Choroid plexus epithelial cell (primary cell): Measurements from ENCODE around the gene NIN.

ENCODE experiments used
- DNase-seq: peaks from one replicate; pipeline ENCODE4 v3.0.0-alpha.2; 2010; ENCODE audit warnings: low read depth
- H3K4me3 ChIP-seq: 2 replicates; pipeline ENCODE4 v1.5.1; 2011; ENCODE audit warnings: low read depth, mild to moderate bottlenecking, control low read depth, low read length, moderate library complexity
- TF ChIP-seq, protein P1 (sequence below): conservative IDR thresholded peaks from 2 replicates; pipeline ENCODE4 v1.5.1; 2011; ENCODE audit warnings: low read depth, mild to moderate bottlenecking, control low read depth, inconsistent platforms, low read length, moderate library complexity

Gene NIN

DNA sequence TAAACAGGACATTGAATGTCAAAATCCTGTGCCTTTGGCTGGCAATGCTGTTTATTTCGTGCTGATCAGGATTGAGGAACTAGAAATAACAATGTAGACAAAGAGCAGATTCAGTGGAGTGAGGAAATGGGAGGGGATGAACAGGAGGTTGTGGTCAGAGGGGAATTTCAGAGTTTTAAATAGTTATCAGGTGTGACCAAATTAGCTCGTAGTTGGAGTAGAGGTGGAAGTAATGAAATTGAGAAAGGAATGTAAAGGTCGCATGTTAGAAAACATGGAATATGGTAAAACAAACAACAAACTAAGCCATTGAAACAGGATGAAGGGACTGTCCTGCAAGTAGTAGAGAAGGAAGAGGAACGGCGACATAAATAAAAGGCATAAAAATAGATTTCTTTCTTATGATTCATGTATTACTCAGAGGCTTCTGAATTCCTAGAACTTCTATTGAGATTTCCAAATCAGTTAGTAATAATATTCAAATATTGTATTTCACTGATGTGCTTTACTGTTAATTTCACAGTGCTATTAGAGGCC, 153.4 kb downstream of the NIN start:
- peak; percentile 64 for DNase-seq
- H3K4me3 ChIP-seq = peak overlapping the region; percentile 12
- TF ChIP-seq, protein P1, sequence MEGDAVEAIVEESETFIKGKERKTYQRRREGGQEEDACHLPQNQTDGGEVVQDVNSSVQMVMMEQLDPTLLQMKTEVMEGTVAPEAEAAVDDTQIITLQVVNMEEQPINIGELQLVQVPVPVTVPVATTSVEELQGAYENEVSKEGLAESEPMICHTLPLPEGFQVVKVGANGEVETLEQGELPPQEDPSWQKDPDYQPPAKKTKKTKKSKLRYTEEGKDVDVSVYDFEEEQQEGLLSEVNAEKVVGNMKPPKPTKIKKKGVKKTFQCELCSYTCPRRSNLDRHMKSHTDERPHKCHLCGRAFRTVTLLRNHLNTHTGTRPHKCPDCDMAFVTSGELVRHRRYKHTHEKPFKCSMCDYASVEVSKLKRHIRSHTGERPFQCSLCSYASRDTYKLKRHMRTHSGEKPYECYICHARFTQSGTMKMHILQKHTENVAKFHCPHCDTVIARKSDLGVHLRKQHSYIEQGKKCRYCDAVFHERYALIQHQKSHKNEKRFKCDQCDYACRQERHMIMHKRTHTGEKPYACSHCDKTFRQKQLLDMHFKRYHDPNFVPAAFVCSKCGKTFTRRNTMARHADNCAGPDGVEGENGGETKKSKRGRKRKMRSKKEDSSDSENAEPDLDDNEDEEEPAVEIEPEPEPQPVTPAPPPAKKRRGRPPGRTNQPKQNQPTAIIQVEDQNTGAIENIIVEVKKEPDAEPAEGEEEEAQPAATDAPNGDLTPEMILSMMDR = no peak

DNA sequence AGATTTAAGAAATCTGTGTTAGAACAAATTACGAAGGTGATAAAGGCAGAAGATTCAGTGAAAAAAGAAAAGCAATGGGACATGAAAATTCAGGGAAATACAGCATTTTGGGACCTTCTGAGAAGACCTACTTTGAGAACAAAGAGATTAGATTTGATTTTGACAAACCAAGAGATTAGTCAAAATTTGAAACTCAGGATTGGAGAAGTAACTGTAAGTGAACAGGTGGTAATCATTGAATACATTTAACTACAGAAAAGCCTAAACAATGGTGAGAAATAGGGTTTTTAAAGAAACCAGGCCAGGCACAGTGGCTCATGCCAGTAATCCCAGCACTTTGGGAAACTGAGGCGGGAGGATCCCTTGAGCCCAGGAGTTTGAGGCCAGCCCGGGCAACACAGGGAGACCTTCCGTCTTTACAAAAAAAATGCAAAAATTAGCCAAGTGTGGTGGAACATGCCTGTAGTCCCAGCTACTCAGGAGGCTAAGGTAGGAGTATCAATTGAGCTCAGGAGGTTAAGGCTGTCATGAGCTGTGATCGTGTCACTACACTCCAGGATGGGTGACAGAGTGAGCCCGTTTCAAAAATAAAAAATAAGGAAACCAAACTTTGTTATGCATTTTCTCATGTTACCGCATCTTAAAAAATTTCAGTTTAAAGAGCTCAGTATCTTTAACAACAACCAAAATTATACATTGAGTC, 154.0 kb downstream of the NIN start:
- TF ChIP-seq, protein P1 = no peak
- no peak overlapping the region for H3K4me3 ChIP-seq
- no peak for DNase-seq

DNA sequence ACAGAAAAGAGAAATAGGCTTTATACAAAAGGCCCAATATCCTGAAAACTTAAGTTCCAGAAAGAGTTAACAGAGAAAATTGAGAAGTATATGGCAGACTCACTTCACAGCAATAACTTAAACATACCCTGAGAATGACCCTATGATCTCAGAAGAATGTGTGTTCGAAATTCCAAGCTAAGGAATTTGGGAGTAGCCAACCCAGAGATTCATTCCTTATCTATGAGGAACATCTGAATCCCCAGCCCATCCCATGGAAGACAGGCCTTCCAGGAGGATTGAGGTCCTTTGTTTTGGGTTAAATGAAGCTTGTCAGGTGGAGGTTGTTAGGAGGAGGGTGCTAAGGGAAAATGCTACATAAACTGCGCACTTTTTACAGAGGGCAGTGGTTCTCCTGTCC, 155.4 kb downstream of the NIN start:
- TF ChIP-seq, protein P1 = no peak
- H3K4me3 ChIP-seq = no peak overlapping the region
- DNase-seq = no peak

DNA sequence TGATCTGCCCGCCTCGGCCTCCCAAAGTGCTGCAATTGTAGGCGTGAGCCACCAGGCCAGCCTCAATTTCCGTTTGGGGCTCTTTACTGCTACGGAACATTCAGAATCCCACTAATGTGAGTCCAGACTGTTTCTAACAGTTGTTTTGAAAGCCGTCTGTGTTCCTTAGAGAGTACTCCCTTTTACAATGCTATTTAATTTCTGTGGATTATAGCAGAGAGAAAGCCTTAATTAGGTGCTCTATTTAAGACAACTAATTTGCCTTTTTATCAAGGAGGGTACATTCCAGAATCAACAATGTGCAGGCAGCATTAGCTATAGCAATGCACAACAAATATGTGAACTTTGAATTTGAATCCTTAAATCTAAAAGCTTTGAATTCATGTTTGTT, 160.1 kb downstream of the NIN start:
- no peak overlapping the region for H3K4me3 ChIP-seq
- TF ChIP-seq, protein P1 = no peak
- no peak for DNase-seq

DNA sequence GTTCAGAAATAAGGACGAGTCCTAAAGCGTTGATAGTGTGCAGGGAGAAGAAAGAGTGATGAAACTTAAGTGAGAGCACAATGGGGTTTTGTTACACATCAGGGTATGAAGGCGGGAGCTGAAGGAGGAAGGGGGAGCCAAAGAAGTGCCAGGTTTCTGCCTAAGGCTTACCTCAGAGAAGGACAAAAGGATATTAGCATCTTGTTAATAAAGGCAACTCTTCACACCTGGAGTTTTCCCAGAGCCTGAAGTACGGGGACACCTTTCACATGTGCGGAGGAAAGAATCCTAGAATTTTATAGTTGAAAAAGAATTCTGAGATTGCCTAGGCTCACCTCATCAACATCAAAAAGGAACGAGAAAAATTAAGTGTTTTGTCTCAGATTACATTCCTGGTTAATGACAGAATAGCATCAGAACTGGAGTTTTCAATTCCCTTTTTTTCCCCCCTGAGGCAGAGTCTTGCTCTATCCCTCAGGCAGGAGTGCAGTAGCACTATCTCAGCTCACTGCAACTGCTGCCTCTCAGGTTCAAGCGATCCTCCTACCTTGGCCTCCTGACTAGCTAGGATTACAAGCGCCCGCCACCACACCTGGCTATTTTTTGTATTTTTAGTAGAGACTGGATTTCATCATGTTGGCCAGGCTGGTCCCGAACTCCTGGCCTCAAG, 160.6 kb downstream of the NIN start:
- DNase-seq = no peak
- TF ChIP-seq, protein P1 = no peak

More for the DNA sequence above, 160.6 kb downstream of the NIN start:
- no peak overlapping the region for H3K4me3 ChIP-seq
